GM06990 (cell line): ENCODE measurements around the gene FXN.
"Not testable (repeated sequence)": the region's sequence is repeated elsewhere in the genome, so short reads cannot be mapped to it uniquely, and the experiment has no call there.

Source experiments
- DNase-seq: peaks from one replicate; pipeline ENCODE4 v3.0.0-alpha.2; 2011; ENCODE audit not compliant: insufficient read length; ENCODE audit errors: extremely low read depth
- H3K27me3 ChIP-seq: replicated peaks from 2 replicates; pipeline ENCODE4 v1.6.0; 2011; ENCODE audit warnings: low read length; ENCODE audit not compliant: control insufficient read depth, insufficient read depth
- H3K36me3 ChIP-seq: 2 replicates; pipeline ENCODE4 v1.5.1; 2011; ENCODE audit warnings: low read length; ENCODE audit not compliant: control insufficient read depth, insufficient read depth
- H3K4me3 ChIP-seq: replicated peaks from 2 replicates; pipeline ENCODE4 v1.5.1; 2011; ENCODE audit warnings: low read depth, mild to moderate bottlenecking, control low read depth, low read length
- CTCF ChIP-seq: IDR thresholded peaks from 2 replicates; pipeline ENCODE4 v1.5.1; 2011; ENCODE audit warnings: low read length, control low read depth, mild to moderate bottlenecking, inconsistent platforms; ENCODE audit not compliant: insufficient read depth, poor library complexity, severe bottlenecking

Gene FXN

GRCh38 chr9:69097923-69098593 lies 62.5 kb downstream of the FXN start:
- H3K27me3 ChIP-seq, result no peaks in the 10 kb centered on the region
- H3K4me3 ChIP-seq, result no peak overlapping the region
- no peaks in the 10 kb centered on the region for H3K36me3 ChIP-seq
- DNase-seq, result no peak
- TF ChIP-seq CTCF, result no peak

- H3K36me3 ChIP-seq, DNase-seq, H3K27me3 ChIP-seq, H3K4me3 ChIP-seq: not testable (repeated sequence)
Measured at GRCh38 chr9:69103348-69103996, 67.9 kb downstream of the FXN start.

GRCh38 chr9:69104830-69105527 lies 69.4 kb downstream of the FXN start:
- H3K36me3 ChIP-seq, result no peaks in the 10 kb centered on the region
- DNase-seq, result no peak
- H3K27me3 ChIP-seq, result no peaks in the 10 kb centered on the region
- H3K4me3 ChIP-seq, result no peak overlapping the region
- no peak for TF ChIP-seq CTCF

GRCh38 chr9:69107771-69108170 lies 72.2 kb downstream of the FXN start:
- Histone ChIP-seq H3K4me3 (no peak overlapping the region), H3K27me3 (no peaks in the 10 kb centered on the region), H3K36me3 (no peaks in the 10 kb centered on the region)
- TF ChIP-seq CTCF, result no peak
- no peak for DNase-seq

GRCh38 chr9:69108706-69109105 lies 73.2 kb downstream of the FXN start:
- not testable (repeated sequence) for DNase-seq, H3K27me3 ChIP-seq, H3K4me3 ChIP-seq

GRCh38 chr9:69109152-69109551 lies 73.6 kb downstream of the FXN start:
- no peak for TF ChIP-seq CTCF
- DNase-seq, result no peak
- no peak overlapping the region for H3K4me3 ChIP-seq
- H3K36me3 ChIP-seq, result no peaks in the 10 kb centered on the region
- no peaks in the 10 kb centered on the region for H3K27me3 ChIP-seq

More at GRCh38 chr9:69108706-69109105, 73.2 kb downstream of the FXN start:
- not testable (repeated sequence) for H3K36me3 ChIP-seq

GRCh38 chr9:69112646-69113045 lies 77.1 kb downstream of the FXN start:
- DNase-seq, H3K27me3 ChIP-seq, H3K36me3 ChIP-seq: not testable (repeated sequence)

More at GRCh38 chr9:69112646-69113045, 77.1 kb downstream of the FXN start:
- H3K4me3 ChIP-seq, result not testable (repeated sequence)
